Right atrium auricular region (tissue), 2 donors: ENCODE results near the gene ZDHHC8. TPM values are rescaled to one million over a fixed set of nuclear protein-coding genes. Genes with fewer than 3 reads are reported as not detected.

ENCODE experiments used
- DNase-seq: peaks from one replicate; pipeline ENCODE4 v3.0.0-alpha.2; 2019; ENCODE audit warnings: low spot score
- H3K27ac ChIP-seq, 2 donors: fragments of 200-600 bp; sonication (generic); 1 replicate in 1 of 2; 2 replicates in 1 of 2; pipeline ENCODE4 v1.5.1; 2016 to 2019
- H3K27me3 ChIP-seq, 2 donors: fragments of 200-600 bp; sonication (generic); one replicate each; pipeline versions ENCODE4 v1.5.1 to v1.6.0; 2017 to 2019
- H3K36me3 ChIP-seq: fragments of 200-600 bp; sonication (generic); one replicate; pipeline ENCODE4 v1.5.1; 2016
- H3K4me1 ChIP-seq, 2 donors: fragments of 200-600 bp; sonication (generic); one replicate each; pipeline versions ENCODE4 v1.5.1 to v1.6.0; 2017 to 2019
- H3K4me3 ChIP-seq, 2 donors: fragments of 200-600 bp; sonication (generic); 1 replicate in 1 of 2; 2 replicates in 1 of 2; pipeline ENCODE4 v1.5.1; 2017 to 2019; ENCODE audit warnings: mild to moderate bottlenecking in 1 of 2, moderate library complexity in 1 of 2
- H3K9me3 ChIP-seq, 2 donors: fragments of 200-600 bp; sonication (generic); one replicate each; pipeline ENCODE4 v1.5.1; 2019
- total RNA-seq, 2 donors: library from RNA; depleted of rRNA; stranded (reverse); fragments of >200 nt; gene quantifications; one replicate each; pipeline ENCODE4 v1.1.0, GENCODE V29; 2016
- TF ChIP-seq, protein P1 (sequence below), 2 donors: fragments of 200-600 bp; sonication (generic); IDR thresholded peaks; one replicate each; pipeline ENCODE4 v1.5.1; 2019; ENCODE audit warnings: antibody characterized with exemption in 2 of 2

Gene ZDHHC8
- total RNA-seq, 2 donors from 2014 or later, result 13.5 to 16.6 TPM

GRCh38 chr22:20137113-20137512 is 5.5 kb downstream of the ZDHHC8 start:
- Histone ChIP-seq H3K9me3 (no peaks in the 10 kb centered on the region), H3K27me3 (no peaks in the 10 kb centered on the region), H3K4me3 (no peak overlapping the region), H3K4me1 (peaks cover 0 to 70% of the 10 kb centered on the region in 2 donors), H3K36me3 (peaks cover 9% of the 10 kb centered on the region), H3K27ac (peak overlapping the region; percentile 69 to 83)
- no peak for DNase-seq
- TF ChIP-seq, protein P1, sequence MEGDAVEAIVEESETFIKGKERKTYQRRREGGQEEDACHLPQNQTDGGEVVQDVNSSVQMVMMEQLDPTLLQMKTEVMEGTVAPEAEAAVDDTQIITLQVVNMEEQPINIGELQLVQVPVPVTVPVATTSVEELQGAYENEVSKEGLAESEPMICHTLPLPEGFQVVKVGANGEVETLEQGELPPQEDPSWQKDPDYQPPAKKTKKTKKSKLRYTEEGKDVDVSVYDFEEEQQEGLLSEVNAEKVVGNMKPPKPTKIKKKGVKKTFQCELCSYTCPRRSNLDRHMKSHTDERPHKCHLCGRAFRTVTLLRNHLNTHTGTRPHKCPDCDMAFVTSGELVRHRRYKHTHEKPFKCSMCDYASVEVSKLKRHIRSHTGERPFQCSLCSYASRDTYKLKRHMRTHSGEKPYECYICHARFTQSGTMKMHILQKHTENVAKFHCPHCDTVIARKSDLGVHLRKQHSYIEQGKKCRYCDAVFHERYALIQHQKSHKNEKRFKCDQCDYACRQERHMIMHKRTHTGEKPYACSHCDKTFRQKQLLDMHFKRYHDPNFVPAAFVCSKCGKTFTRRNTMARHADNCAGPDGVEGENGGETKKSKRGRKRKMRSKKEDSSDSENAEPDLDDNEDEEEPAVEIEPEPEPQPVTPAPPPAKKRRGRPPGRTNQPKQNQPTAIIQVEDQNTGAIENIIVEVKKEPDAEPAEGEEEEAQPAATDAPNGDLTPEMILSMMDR (IDR thresholded peaks at IDR 0.05), result no peak

DNA sequence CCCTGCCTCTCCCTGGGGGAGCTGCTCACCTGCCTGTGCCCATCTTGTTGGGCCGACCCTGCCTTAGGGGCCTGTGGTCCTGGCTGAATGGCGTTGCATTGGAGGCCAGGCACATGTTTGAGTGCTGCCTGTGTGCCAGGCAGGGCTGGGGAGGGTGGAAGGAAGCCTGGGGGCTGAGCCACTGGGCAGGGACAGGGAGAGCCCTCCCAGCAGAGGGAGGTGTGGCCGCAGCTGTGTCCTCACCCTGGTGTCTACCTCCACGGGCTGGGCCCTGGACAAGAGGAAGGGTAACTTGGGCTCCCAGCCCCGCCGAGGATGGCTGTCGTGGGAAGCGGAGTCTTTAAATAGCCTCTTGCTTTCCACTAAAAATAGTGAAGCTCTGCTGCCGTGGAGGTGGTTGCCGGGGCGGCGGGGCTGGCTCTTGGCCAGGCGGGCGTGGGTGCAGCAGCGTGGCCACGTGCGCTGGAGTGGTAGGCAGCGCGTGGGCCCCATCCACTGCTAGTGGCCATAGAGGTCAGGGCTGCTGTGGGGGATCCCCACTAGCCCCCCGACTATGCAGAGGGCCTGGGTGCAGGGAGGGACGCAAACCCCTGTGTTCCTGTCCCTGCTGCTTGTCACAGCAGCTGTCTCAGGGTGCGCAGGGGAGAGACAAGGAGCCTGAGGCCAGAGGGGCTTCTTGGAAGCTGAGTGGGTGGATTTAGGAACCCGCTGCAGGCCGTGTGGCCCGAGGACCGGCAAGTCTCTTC is 6.2 kb downstream of the ZDHHC8 start:
- H3K4me1 ChIP-seq, result peaks cover 0 to 63% of the 10 kb centered on the region in 2 donors
- H3K27ac ChIP-seq, result peak overlapping the region; percentile 69 to 83
- DNase-seq, result no peak
- H3K36me3 ChIP-seq, result peaks cover 9% of the 10 kb centered on the region
- no peaks in the 10 kb centered on the region for H3K27me3 ChIP-seq
- H3K4me3 ChIP-seq, result no peak overlapping the region
- TF ChIP-seq, protein P1 (IDR thresholded peaks at IDR 0.05), result no peak
- no peaks in the 10 kb centered on the region for H3K9me3 ChIP-seq

- Histone ChIP-seq H3K36me3 (peaks cover 13% of the 10 kb centered on the region), H3K27me3 (no peaks in the 10 kb centered on the region), H3K27ac (peak overlapping the region; percentile 69 to 83), H3K4me1 (peaks cover 0 to 58% of the 10 kb centered on the region in 2 donors), H3K4me3 (no peak overlapping the region), H3K9me3 (no peaks in the 10 kb centered on the region)
- TF ChIP-seq, protein P1 (IDR thresholded peaks at IDR 0.05), result no peak
- DNase-seq, result no peak
These were observed 6.8 kb downstream of the ZDHHC8 start for GRCh38 chr22:20138417-20138738.

DNA sequence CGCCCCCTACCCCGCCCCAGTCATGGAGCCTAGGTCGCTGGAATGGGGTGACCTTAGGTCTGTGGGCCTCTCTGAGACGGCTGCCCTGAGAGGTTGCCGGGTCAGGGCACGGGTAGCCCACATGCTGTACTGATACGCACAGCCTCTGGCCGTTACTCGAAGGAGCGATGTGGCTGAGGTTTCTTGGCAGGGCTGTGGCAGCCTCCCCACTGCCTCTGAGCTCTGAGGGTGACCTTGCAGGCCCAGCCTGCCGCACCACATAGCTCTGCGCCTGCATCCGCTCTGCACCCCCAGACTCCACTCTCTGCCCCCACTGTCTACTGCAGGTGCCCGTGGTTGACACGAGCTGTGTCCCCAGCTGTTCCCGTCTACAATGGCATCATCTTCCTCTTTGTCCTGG is 7.3 kb downstream of the ZDHHC8 start:
- Histone ChIP-seq H3K9me3 (no peaks in the 10 kb centered on the region), H3K4me3 (no peak overlapping the region), H3K4me1 (peaks cover 0 to 53% of the 10 kb centered on the region in 2 donors), H3K36me3 (peaks cover 18% of the 10 kb centered on the region), H3K27me3 (no peaks in the 10 kb centered on the region), H3K27ac (peak overlapping the region; percentile 69 to 83)
- no peak for DNase-seq
- TF ChIP-seq, protein P1 (IDR thresholded peaks at IDR 0.05), result no peak

GRCh38 chr22:20139391-20140106 is 7.9 kb downstream of the ZDHHC8 start:
- no peaks in the 10 kb centered on the region for H3K9me3 ChIP-seq
- H3K4me3 ChIP-seq, result no peak overlapping the region
- TF ChIP-seq, protein P1 (IDR thresholded peaks at IDR 0.05), result no peak
- no peak for DNase-seq
- no peaks in the 10 kb centered on the region for H3K27me3 ChIP-seq
- peaks cover 19% of the 10 kb centered on the region for H3K36me3 ChIP-seq
- peaks cover 0 to 46% of the 10 kb centered on the region in 2 donors for H3K4me1 ChIP-seq
- peak overlapping the region; percentile 69 to 83 for H3K27ac ChIP-seq
